Fibroblast of pulmonary artery (primary cell): ENCODE measurements around the gene COL20A1.
A peak's percentile ranks its signal among the peaks of the same experiment; 100 is the strongest.

Source experiments
- DNase-seq: peaks from one replicate; pipeline ENCODE4 v3.0.0-alpha.2; 2010; ENCODE audit warnings: low read depth
- H3K4me3 ChIP-seq: replicated peaks from 2 replicates; pipeline ENCODE4 v1.5.1; 2011; ENCODE audit warnings: low read depth, mild to moderate bottlenecking, control low read depth, low read length, moderate library complexity
- CTCF ChIP-seq: IDR thresholded peaks from 2 replicates; pipeline ENCODE4 v1.5.1; 2011; ENCODE audit warnings: mild to moderate bottlenecking, control low read depth, low read length, inconsistent platforms; ENCODE audit errors: missing control alignments

Gene COL20A1

GRCh38 chr20:63317601-63318291 lies 24.8 kb downstream of the COL20A1 start:
- DNase-seq = no peak
- no peak overlapping the region for H3K4me3 ChIP-seq
- no peak for TF ChIP-seq CTCF

DNA sequence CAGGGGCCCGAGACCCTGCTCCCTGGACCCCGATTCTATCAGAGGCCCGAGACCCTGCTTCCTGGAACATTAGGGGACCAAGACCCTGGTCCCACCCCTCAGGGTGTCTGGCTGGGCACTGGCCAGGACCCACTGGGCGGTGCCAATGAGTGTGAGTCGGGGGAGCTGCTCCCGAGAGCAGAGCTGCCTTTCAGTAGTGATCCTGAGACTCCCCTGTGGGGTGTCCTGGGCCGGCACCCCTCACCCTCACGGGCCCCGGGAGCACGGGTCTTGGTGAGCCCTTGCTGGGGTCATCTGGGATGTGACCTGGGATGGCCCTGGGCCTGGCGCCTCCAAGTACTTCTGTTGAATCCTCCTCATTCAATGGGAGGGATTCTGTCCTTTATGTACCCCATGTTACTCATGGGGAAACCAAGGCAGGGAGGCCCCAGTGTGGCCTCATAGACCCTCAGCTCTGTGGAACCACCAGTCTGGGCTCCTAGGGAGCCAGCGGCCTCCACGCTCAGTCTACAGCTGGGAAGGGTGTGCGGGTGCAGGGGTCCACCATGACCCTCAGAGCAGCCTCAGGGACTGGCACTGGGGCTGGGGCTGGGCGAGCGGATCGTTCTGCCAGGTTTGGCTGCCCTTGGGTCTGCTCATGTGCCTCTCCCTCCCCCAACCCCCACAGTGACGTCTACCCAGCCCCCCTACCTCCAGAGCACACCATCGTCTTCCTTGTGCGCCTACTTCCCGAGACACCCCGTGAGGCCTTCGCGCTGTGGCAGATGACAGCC lies 25.6 kb downstream of the COL20A1 start:
- TF ChIP-seq CTCF = no peak
- no peak overlapping the region for H3K4me3 ChIP-seq
- DNase-seq = no peak

DNA sequence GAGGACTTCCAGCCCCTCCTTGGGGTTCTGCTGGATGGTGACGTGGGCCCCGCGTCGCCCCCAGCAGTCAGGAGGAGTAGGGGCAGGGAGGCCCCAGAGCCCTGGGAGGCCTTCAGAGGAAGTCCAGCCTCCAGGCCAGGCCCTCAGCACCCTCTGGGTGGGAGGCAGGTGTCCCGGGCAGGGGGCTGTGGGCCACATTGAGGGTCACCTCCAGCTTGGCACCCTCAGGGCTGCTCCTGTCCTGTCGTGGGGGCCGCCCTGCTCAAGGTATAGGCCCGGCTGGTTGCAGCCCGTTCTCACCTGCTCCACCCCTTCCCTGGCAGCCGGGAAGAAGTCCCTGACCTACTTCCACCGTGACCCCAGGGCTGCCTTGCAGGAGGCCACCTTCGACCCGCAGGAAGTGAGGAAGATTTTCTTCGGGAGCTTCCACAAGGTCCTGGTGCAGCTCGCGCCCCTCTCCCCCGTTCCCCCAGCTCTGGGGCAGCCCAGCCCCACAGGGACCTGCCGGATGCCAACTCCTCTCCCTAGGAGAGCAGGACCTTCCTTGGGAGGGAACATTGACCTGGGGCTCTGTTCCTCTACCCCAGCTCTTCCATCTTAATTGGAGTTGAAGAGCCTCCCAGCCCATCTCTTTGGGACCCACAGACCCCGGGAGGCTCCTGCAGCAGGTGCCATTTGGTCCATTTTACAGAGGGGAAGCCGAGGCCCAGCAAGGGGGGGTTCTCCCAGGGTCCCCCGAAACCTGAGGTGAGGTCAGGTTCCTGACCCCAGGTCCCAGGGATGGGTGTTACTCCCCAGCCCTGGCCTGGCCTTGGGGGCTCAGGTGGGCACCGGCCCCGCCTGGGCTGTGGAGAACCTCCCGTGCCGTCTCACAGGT lies 26.4 kb downstream of the COL20A1 start:
- TF ChIP-seq CTCF = no peak
- DNase-seq = no peak

DNA sequence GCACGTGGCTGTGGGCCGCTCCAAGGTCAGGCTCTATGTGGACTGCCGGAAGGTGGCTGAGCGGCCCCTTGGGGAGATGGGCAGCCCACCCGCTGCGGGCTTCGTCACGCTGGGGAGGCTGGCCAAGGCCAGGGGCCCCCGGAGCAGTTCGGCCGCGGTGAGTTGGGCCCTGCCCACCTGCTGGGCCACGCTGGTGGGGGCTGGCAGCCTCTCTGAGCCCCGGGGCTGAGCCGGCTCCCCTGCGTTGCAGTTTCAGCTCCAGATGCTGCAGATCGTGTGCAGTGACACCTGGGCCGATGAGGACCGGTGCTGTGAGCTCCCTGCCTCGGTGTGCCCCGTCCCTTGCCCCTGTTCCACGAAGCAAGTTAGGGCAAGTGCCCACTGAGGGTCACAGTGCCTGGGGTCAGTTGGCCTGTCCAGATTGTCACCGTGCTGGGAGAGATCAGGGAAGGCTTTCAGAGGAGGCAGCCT lies 27.1 kb downstream of the COL20A1 start:
- H3K4me3 ChIP-seq = no peak overlapping the region
- DNase-seq = no peak
- TF ChIP-seq CTCF = no peak

More for the DNA sequence above, 26.4 kb downstream of the COL20A1 start:
- H3K4me3 ChIP-seq = no peak overlapping the region

GRCh38 chr20:63320616-63321147 lies 27.7 kb downstream of the COL20A1 start:
- TF ChIP-seq CTCF = no peak
- no peak overlapping the region for H3K4me3 ChIP-seq
- no peak for DNase-seq

DNA sequence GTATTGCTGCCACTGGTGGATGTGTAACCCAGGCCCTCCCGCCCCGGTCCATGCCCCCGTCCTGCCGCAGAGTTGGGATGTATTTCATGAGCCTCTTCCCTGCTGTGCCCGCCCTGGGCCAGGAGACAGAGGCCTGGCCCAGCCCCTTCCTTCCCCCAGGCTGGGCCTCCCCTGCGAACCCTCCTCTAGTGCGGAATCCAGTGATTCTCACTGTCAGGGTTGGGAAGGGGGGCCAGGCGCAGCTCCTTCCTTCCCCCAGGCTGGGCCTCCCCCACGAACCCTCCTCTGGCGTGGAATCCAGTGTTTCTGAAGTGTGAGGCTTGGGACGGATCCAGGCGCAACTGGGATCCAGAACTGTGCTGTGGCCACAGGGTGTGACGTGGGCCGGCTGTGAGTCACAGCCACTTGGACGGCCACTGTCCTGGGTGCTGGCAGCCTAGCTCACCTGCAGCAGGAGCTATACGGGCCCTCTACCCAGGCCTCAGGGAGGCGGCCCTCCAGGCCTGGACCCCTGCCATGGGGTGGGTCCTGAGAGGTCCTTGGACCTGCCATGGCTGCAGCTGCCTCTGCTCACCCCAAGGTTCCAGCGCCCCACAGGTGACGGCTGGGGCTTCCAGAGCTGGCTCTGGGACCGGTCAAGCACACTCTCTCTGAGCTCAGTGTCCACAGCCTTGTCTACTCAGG lies 28.3 kb downstream of the COL20A1 start:
- H3K4me3 ChIP-seq = no peak overlapping the region
- DNase-seq = peak; percentile 39
- no peak for TF ChIP-seq CTCF
